HG03432 (cell line): ENCODE measurements around the gene TTC8.
A peak's percentile ranks its signal among the peaks of the same experiment; 100 is the strongest.
"Not testable (repeated sequence)": the region's sequence is repeated elsewhere in the genome, so short reads cannot be mapped to it uniquely, and the experiment has no call there.

Experiments used
- ATAC-seq: cut with Tn5 transposase; IDR thresholded peaks from one replicate; pipeline ENCODE4 v1.9.1; 2021; ENCODE audit warnings: mild to moderate bottlenecking, moderate library complexity; ENCODE audit not compliant: unreplicated experiment

The TTC8 gene

GRCh38 chr14:88824314-88825077 is at the start of gene TTC8:
Gene TTC8 (plus strand): TSS chr14:88824651. CDS start chr14:88824708, 57 bp downstream.
- peak; percentile 99 for ATAC-seq

GRCh38 chr14:88775532-88775931 is 48.9 kb upstream of the TTC8 start:
- ATAC-seq: no peak

- ATAC-seq: no peak
These were observed 38.5 kb upstream of the TTC8 start for GRCh38 chr14:88785911-88786310.

- ATAC-seq: no peak
These were observed 37.7 kb upstream of the TTC8 start for GRCh38 chr14:88786715-88787114.

GRCh38 chr14:88789573-88789972 is 34.9 kb upstream of the TTC8 start:
- not testable (repeated sequence) for ATAC-seq

- no peak for ATAC-seq
These were observed 33.8 kb upstream of the TTC8 start for GRCh38 chr14:88790501-88791251.

GRCh38 chr14:88791252-88791621 is 33.2 kb upstream of the TTC8 start:
- no peak for ATAC-seq

GRCh38 chr14:88791629-88792472 is 32.6 kb upstream of the TTC8 start:
- ATAC-seq: no peak

GRCh38 chr14:88792473-88793258 is 31.8 kb upstream of the TTC8 start, which contains the start of gene EML5:
Gene EML5 (minus strand): TSS chr14:88792953. CDS start chr14:88792503, 450 bp downstream.
- ATAC-seq: peak; percentile 90

- no peak for ATAC-seq
These were observed 31.2 kb upstream of the TTC8 start for GRCh38 chr14:88793259-88793625.

GRCh38 chr14:88798156-88798555 is 26.3 kb upstream of the TTC8 start:
- no peak for ATAC-seq

- no peak for ATAC-seq
These were observed 24.9 kb upstream of the TTC8 start for GRCh38 chr14:88799522-88799921.

GRCh38 chr14:88802596-88802995 is 21.9 kb upstream of the TTC8 start:
- no peak for ATAC-seq

GRCh38 chr14:88804035-88804434 is 20.4 kb upstream of the TTC8 start:
- ATAC-seq: no peak

GRCh38 chr14:88804477-88804876 is 20.0 kb upstream of the TTC8 start:
- no peak for ATAC-seq

- ATAC-seq: no peak
These were observed 16.1 kb upstream of the TTC8 start for GRCh38 chr14:88808359-88808758.

- no peak for ATAC-seq
These were observed 8.5 kb upstream of the TTC8 start for GRCh38 chr14:88815980-88816379.

GRCh38 chr14:88818018-88818417 is 6.4 kb upstream of the TTC8 start:
- ATAC-seq: peak; percentile 57

GRCh38 chr14:88819674-88820073 is 4.8 kb upstream of the TTC8 start:
- not testable (repeated sequence) for ATAC-seq

GRCh38 chr14:88821378-88821777 is 3.1 kb upstream of the TTC8 start:
- ATAC-seq: no peak

- ATAC-seq: no peak
These were observed 2.6 kb upstream of the TTC8 start for GRCh38 chr14:88821888-88822287.
